ENCODE results near the gene BACH2.

DNA sequence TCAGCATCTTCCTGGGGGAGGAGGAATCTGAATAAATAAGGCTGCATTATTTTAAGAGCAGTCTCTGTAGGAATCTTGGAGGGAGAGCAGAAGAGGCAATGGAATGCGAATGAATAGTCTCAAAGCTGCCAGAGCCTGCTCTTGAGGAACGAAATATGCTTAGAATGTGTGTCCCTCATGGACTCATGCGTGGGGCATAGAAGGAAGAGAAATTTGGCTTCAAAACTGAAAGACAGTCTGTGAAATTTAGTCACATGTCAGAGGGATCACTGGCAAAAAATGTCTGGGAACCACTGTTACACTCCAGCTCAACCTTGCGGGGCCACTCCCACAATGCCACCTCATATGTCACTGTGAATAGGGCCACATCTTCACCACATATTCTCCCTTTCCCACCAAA lies 306.9 kb downstream of the BACH2 start:
- TF ChIP-seq, protein P1, sequence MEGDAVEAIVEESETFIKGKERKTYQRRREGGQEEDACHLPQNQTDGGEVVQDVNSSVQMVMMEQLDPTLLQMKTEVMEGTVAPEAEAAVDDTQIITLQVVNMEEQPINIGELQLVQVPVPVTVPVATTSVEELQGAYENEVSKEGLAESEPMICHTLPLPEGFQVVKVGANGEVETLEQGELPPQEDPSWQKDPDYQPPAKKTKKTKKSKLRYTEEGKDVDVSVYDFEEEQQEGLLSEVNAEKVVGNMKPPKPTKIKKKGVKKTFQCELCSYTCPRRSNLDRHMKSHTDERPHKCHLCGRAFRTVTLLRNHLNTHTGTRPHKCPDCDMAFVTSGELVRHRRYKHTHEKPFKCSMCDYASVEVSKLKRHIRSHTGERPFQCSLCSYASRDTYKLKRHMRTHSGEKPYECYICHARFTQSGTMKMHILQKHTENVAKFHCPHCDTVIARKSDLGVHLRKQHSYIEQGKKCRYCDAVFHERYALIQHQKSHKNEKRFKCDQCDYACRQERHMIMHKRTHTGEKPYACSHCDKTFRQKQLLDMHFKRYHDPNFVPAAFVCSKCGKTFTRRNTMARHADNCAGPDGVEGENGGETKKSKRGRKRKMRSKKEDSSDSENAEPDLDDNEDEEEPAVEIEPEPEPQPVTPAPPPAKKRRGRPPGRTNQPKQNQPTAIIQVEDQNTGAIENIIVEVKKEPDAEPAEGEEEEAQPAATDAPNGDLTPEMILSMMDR (IDR thresholded peaks at IDR 0.05 in 2 of 3, conservative IDR thresholded peaks at IDR 0.05 in 1 of 3; ENCODE audit: borderline replicate concordance in 1 of 3, insufficient read depth in 1 of 3, low read depth in 2 of 3, low read length in 2 of 3) = no peak
- no peak for TF ChIP-seq POLR2A (IDR thresholded peaks at IDR 0.05; ENCODE audit: borderline replicate concordance, extremely low read depth, insufficient read depth, insufficient read length)
- TF ChIP-seq, protein P2, sequence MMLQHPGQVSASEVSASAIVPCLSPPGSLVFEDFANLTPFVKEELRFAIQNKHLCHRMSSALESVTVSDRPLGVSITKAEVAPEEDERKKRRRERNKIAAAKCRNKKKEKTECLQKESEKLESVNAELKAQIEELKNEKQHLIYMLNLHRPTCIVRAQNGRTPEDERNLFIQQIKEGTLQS (IDR thresholded peaks at IDR 0.05) = no peak
- TF ChIP-seq, protein P3, sequence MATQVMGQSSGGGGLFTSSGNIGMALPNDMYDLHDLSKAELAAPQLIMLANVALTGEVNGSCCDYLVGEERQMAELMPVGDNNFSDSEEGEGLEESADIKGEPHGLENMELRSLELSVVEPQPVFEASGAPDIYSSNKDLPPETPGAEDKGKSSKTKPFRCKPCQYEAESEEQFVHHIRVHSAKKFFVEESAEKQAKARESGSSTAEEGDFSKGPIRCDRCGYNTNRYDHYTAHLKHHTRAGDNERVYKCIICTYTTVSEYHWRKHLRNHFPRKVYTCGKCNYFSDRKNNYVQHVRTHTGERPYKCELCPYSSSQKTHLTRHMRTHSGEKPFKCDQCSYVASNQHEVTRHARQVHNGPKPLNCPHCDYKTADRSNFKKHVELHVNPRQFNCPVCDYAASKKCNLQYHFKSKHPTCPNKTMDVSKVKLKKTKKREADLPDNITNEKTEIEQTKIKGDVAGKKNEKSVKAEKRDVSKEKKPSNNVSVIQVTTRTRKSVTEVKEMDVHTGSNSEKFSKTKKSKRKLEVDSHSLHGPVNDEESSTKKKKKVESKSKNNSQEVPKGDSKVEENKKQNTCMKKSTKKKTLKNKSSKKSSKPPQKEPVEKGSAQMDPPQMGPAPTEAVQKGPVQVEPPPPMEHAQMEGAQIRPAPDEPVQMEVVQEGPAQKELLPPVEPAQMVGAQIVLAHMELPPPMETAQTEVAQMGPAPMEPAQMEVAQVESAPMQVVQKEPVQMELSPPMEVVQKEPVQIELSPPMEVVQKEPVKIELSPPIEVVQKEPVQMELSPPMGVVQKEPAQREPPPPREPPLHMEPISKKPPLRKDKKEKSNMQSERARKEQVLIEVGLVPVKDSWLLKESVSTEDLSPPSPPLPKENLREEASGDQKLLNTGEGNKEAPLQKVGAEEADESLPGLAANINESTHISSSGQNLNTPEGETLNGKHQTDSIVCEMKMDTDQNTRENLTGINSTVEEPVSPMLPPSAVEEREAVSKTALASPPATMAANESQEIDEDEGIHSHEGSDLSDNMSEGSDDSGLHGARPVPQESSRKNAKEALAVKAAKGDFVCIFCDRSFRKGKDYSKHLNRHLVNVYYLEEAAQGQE (IDR thresholded peaks at IDR 0.05; ENCODE audit: low read depth) = no peak

Data from HCT116 (cell line).